ENCODE measurements around the gene SNAP25. TPM values are rescaled to one million over a fixed set of nuclear protein-coding genes. Genes with fewer than 3 reads are reported as not detected.

The SNAP25 gene
- total RNA-seq, 1 donor from 2014 or later: 0.43 TPM

- intact Hi-C loops (cut with DNase I): loop anchor here (5.0 kb wide), 2 partner anchors 80 to 130 kb away; partner anchors contain the start of gene SNAP25
Measured at GRCh38 chr20:10297684-10298240, 79.1 kb downstream of the SNAP25 start.

GRCh38 chr20:10300582-10301446, 82.2 kb downstream of the SNAP25 start:
- Histone ChIP-seq H3K4me1 (peaks cover 8 to 29% of the 10 kb centered on the region in 2 donors), H3K36me3 (no peaks in the 10 kb centered on the region), H3K27ac (peak overlapping the region; percentile 54 to 77), H3K4me3 (no peak overlapping the region), H3K27me3 (no peaks in the 10 kb centered on the region), H3K9me3 (no peaks in the 10 kb centered on the region)
- DNase-seq (ENCODE audit: low spot score in 2 of 2): no peak
- intact Hi-C loops (cut with DNase I): loop anchor here (10.0 kb wide), 1 partner anchor 374 kb away; the partner anchor contains the start of gene JAG1
- TF ChIP-seq CTCF (IDR thresholded peaks at IDR 0.05): no peak

More at GRCh38 chr20:10297684-10298240, 79.1 kb downstream of the SNAP25 start:
- no peaks in the 10 kb centered on the region for H3K9me3 ChIP-seq
- TF ChIP-seq CTCF (IDR thresholded peaks at IDR 0.05): no peak
- no peak for DNase-seq (ENCODE audit: low spot score in 2 of 2)
- no peaks in the 10 kb centered on the region for H3K36me3 ChIP-seq
- H3K4me3 ChIP-seq: no peak overlapping the region
- peaks cover 8 to 29% of the 10 kb centered on the region in 2 donors for H3K4me1 ChIP-seq
- peak overlapping the region; percentile 77 to 81 for H3K27ac ChIP-seq
- H3K27me3 ChIP-seq: no peaks in the 10 kb centered on the region

GRCh38 chr20:10303852-10304251, 85.2 kb downstream of the SNAP25 start:
- intact Hi-C loops (cut with DNase I): loop anchor here (10.0 kb wide), 1 partner anchor 371 kb away; the partner anchor contains the start of gene JAG1
- H3K4me3 ChIP-seq: no peak overlapping the region
- no peaks in the 10 kb centered on the region for H3K36me3 ChIP-seq
- H3K9me3 ChIP-seq: no peaks in the 10 kb centered on the region
- no peaks in the 10 kb centered on the region for H3K27me3 ChIP-seq
- no peak for TF ChIP-seq CTCF (IDR thresholded peaks at IDR 0.05)
- H3K4me1 ChIP-seq: peaks cover 4 to 25% of the 10 kb centered on the region in 2 donors
- DNase-seq (ENCODE audit: low spot score in 2 of 2): no peak
- H3K27ac ChIP-seq: peak overlapping the region in 1 of 2 donors; percentile 77

- no peak for DNase-seq (ENCODE audit: low spot score in 2 of 2)
- Histone ChIP-seq H3K36me3 (no peaks in the 10 kb centered on the region), H3K27me3 (no peaks in the 10 kb centered on the region), H3K4me3 (no peak overlapping the region), H3K4me1 (peaks cover 4 to 24% of the 10 kb centered on the region in 2 donors), H3K9me3 (no peaks in the 10 kb centered on the region), H3K27ac (peak overlapping the region in 1 of 2 donors; percentile 77)
- no peak for TF ChIP-seq CTCF (IDR thresholded peaks at IDR 0.05)
- intact Hi-C loops (cut with DNase I): loop anchor here (10.0 kb wide), 1 partner anchor 370 kb away; the partner anchor contains the start of gene JAG1
Measured at GRCh38 chr20:10304471-10305046, 85.9 kb downstream of the SNAP25 start.

GRCh38 chr20:10306440-10307358, 88.1 kb downstream of the SNAP25 start:
- Histone ChIP-seq H3K4me3 (no peak overlapping the region), H3K4me1 (peaks cover 4 to 21% of the 10 kb centered on the region in 2 donors), H3K36me3 (no peaks in the 10 kb centered on the region), H3K27me3 (no peaks in the 10 kb centered on the region), H3K9me3 (no peaks in the 10 kb centered on the region), H3K27ac (peak overlapping the region; percentile 8 to 12)
- intact Hi-C loops (cut with DNase I): loop anchor here (10.0 kb wide), 1 partner anchor 368 kb away; the partner anchor contains the start of gene JAG1
- DNase-seq (ENCODE audit: low spot score in 2 of 2): no peak
- TF ChIP-seq CTCF (IDR thresholded peaks at IDR 0.05): no peak
